WTC11 (cell line): Measurements from ENCODE around the gene EXOC3L2.

ENCODE experiments used
- CREB1 ChIP-seq: sonication (generic); formaldehyde crosslinking; IDR thresholded peaks from 2 replicates; pipeline ENCODE4 v1.8.0; 2023; ENCODE audit warnings: mild to moderate bottlenecking, missing genetic modification reagents
- CTCF ChIP-seq: fragments of 200-600 bp; IDR thresholded peaks from 2 replicates; pipeline ENCODE4 v1.8.0; 2022; ENCODE audit warnings: antibody characterized with exemption
- EMX1 ChIP-seq: fragments of 250-450 bp; sonication (Bioruptor Pico); IDR thresholded peaks from 2 replicates; pipeline ENCODE4 v1.8.0; 2021; ENCODE audit warnings: mild to moderate bottlenecking
- FOXK1 ChIP-seq: sonication (generic); formaldehyde crosslinking; IDR thresholded peaks from 2 replicates; pipeline ENCODE4 v1.8.0; 2022; ENCODE audit warnings: mild to moderate bottlenecking, moderate library complexity, missing genetic modification reagents
- JUN ChIP-seq: sonication (generic); formaldehyde crosslinking; IDR thresholded peaks from 2 replicates; pipeline ENCODE4 v1.8.0; 2023; ENCODE audit warnings: mild to moderate bottlenecking, missing genetic modification reagents
- NFYB ChIP-seq: sonication (generic); formaldehyde crosslinking; conservative IDR thresholded peaks from 2 replicates; pipeline ENCODE4 v1.8.0; 2022; ENCODE audit warnings: low read depth, missing genetic modification reagents
- ZNF317 ChIP-seq: sonication (generic); formaldehyde crosslinking; IDR thresholded peaks from 2 replicates; pipeline ENCODE4 v1.8.1; 2023; ENCODE audit warnings: low read depth, mild to moderate bottlenecking, moderate library complexity, missing genetic modification reagents, borderline replicate concordance
- TF ChIP-seq, protein P1 (sequence below): sonication (generic); formaldehyde crosslinking; IDR thresholded peaks from 2 replicates; pipeline ENCODE4 v1.8.1; 2023; ENCODE audit warnings: mild to moderate bottlenecking, missing genetic modification reagents, moderate library complexity
- TF ChIP-seq, protein P2 (sequence below): sonication (generic); formaldehyde crosslinking; IDR thresholded peaks from 2 replicates; pipeline ENCODE4 v1.8.0; 2023; ENCODE audit warnings: missing genetic modification reagents, mild to moderate bottlenecking, borderline replicate concordance
- TF ChIP-seq, protein P3 (sequence below): sonication (generic); formaldehyde crosslinking; IDR thresholded peaks from 2 replicates; pipeline ENCODE4 v1.8.1; 2023; ENCODE audit warnings: mild to moderate bottlenecking, missing genetic modification reagents, moderate library complexity

DNA sequence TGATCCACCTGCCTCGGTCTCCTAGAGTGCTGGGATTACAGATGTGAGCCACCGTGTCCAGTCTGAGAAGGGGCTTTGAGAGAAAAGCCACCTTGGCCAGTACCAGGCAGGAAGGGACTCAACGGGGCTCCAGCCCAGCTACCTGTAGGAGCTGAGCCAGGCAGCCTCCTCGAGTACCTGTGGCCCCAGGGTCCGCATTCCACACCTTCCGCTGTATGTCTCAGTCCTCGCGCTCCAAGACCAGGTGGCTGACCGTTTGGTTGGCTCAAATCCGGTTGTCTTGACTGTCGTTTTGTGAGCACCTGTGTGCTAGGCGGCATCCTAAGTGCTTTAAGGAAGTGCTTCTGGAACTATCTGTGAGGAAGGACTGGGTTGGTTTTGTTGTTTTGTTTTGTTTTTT, 22.1 kb upstream of the EXOC3L2 start:
- TF ChIP-seq CTCF (no peak), CREB1 (CRISPR knock-in tag) (no peak), EMX1 (CRISPR knock-in tag) (no peak), NFYB (no peak), FOXK1 (no peak), ZNF317 (CRISPR knock-in tag) (no peak), JUN (CRISPR knock-in tag) (no peak)
- TF ChIP-seq, protein P1, sequence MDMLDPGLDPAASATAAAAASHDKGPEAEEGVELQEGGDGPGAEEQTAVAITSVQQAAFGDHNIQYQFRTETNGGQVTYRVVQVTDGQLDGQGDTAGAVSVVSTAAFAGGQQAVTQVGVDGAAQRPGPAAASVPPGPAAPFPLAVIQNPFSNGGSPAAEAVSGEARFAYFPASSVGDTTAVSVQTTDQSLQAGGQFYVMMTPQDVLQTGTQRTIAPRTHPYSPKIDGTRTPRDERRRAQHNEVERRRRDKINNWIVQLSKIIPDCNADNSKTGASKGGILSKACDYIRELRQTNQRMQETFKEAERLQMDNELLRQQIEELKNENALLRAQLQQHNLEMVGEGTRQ (CRISPR knock-in tag), result no peak
- TF ChIP-seq, protein P2, sequence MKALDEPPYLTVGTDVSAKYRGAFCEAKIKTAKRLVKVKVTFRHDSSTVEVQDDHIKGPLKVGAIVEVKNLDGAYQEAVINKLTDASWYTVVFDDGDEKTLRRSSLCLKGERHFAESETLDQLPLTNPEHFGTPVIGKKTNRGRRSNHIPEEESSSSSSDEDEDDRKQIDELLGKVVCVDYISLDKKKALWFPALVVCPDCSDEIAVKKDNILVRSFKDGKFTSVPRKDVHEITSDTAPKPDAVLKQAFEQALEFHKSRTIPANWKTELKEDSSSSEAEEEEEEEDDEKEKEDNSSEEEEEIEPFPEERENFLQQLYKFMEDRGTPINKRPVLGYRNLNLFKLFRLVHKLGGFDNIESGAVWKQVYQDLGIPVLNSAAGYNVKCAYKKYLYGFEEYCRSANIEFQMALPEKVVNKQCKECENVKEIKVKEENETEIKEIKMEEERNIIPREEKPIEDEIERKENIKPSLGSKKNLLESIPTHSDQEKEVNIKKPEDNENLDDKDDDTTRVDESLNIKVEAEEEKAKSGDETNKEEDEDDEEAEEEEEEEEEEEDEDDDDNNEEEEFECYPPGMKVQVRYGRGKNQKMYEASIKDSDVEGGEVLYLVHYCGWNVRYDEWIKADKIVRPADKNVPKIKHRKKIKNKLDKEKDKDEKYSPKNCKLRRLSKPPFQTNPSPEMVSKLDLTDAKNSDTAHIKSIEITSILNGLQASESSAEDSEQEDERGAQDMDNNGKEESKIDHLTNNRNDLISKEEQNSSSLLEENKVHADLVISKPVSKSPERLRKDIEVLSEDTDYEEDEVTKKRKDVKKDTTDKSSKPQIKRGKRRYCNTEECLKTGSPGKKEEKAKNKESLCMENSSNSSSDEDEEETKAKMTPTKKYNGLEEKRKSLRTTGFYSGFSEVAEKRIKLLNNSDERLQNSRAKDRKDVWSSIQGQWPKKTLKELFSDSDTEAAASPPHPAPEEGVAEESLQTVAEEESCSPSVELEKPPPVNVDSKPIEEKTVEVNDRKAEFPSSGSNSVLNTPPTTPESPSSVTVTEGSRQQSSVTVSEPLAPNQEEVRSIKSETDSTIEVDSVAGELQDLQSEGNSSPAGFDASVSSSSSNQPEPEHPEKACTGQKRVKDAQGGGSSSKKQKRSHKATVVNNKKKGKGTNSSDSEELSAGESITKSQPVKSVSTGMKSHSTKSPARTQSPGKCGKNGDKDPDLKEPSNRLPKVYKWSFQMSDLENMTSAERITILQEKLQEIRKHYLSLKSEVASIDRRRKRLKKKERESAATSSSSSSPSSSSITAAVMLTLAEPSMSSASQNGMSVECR (CRISPR knock-in tag), result no peak
- TF ChIP-seq, protein P3, sequence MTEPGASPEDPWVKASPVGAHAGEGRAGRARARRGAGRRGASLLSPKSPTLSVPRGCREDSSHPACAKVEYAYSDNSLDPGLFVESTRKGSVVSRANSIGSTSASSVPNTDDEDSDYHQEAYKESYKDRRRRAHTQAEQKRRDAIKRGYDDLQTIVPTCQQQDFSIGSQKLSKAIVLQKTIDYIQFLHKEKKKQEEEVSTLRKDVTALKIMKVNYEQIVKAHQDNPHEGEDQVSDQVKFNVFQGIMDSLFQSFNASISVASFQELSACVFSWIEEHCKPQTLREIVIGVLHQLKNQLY (CRISPR knock-in tag), result no peak
